OCI-LY3 (cell line): ENCODE results near the gene ELOVL1.

ENCODE experiments used
- CTCF ChIP-seq: fragments of 200-600, 300-600 bp; sonication (generic); IDR thresholded peaks from 2 replicates; pipeline ENCODE4 v1.5.1; 2014; ENCODE audit warnings: antibody characterized with exemption, low read length, low read depth
- EZH2phosphoT487 ChIP-seq: fragments of 200-600 bp; shearing (Covaris generic); IDR thresholded peaks from 2 replicates; pipeline ENCODE4 v1.6.1; 2018; ENCODE audit warnings: antibody characterized with exemption, mixed run types, low read depth

- TF ChIP-seq CTCF, result no peak
- no peak for TF ChIP-seq EZH2phosphoT487
Observed at GRCh38 chr1:43348343-43348808, 19.4 kb downstream of the ELOVL1 start.
